ENCODE measurements around the gene DOCK1.

DOCK1 gene

GRCh38 chr10:127243490-127244272, 338.5 kb downstream of the DOCK1 start:
- TF ChIP-seq CTCF (IDR thresholded peaks at IDR 0.05) (peak; percentile 77), ZFX (IDR thresholded peaks at IDR 0.05; ENCODE audit: borderline replicate concordance) (no peak)
- H3K27ac ChIP-seq: no peak overlapping the region

- no peak overlapping the region for H3K27ac ChIP-seq
- TF ChIP-seq ZFX (IDR thresholded peaks at IDR 0.05; ENCODE audit: borderline replicate concordance) (no peak), CTCF (IDR thresholded peaks at IDR 0.05) (no peak)
Measured at GRCh38 chr10:127245456-127245855, 340.2 kb downstream of the DOCK1 start.

GRCh38 chr10:127250031-127250430, 344.8 kb downstream of the DOCK1 start:
- no peak overlapping the region for H3K27ac ChIP-seq
- no peak for TF ChIP-seq ZFX (IDR thresholded peaks at IDR 0.05; ENCODE audit: borderline replicate concordance)
- no peak for TF ChIP-seq CTCF (IDR thresholded peaks at IDR 0.05)

GRCh38 chr10:127252818-127253217, 347.6 kb downstream of the DOCK1 start:
- no peak overlapping the region for H3K27ac ChIP-seq

GRCh38 chr10:127254276-127254675, 349.0 kb downstream of the DOCK1 start:
- no peak overlapping the region for H3K27ac ChIP-seq
- TF ChIP-seq CTCF (IDR thresholded peaks at IDR 0.05) (no peak), ZFX (IDR thresholded peaks at IDR 0.05; ENCODE audit: borderline replicate concordance) (no peak)

More at GRCh38 chr10:127252818-127253217, 347.6 kb downstream of the DOCK1 start:
- TF ChIP-seq ZFX (IDR thresholded peaks at IDR 0.05; ENCODE audit: borderline replicate concordance) (no peak), CTCF (IDR thresholded peaks at IDR 0.05) (no peak)

- TF ChIP-seq ZFX (IDR thresholded peaks at IDR 0.05; ENCODE audit: borderline replicate concordance) (no peak), CTCF (IDR thresholded peaks at IDR 0.05) (no peak)
- H3K27ac ChIP-seq: no peak overlapping the region
Measured at GRCh38 chr10:127257395-127257794, 352.2 kb downstream of the DOCK1 start.

- H3K27ac ChIP-seq: no peak overlapping the region
- TF ChIP-seq ZFX (IDR thresholded peaks at IDR 0.05; ENCODE audit: borderline replicate concordance) (no peak), CTCF (IDR thresholded peaks at IDR 0.05) (no peak)
Measured at GRCh38 chr10:127259347-127259746, 354.1 kb downstream of the DOCK1 start.

Measured in 22Rv1 (cell line).